ENCODE results near the gene TRIM7. TPM values are rescaled to one million over a fixed set of nuclear protein-coding genes. Genes with fewer than 3 reads are reported as not detected.
A peak's percentile ranks its signal among the peaks of the same experiment; 100 is the strongest.
"Not testable (repeated sequence)": the region's sequence is repeated elsewhere in the genome, so short reads cannot be mapped to it uniquely, and the experiment has no call there.

TRIM7 gene
- total and polyA plus RNA-seq, 9 of the 15 experiments (the other 6 are each of a cell fraction or from before 2014, with no cell fraction given) = 2.6 to 14.9 (median 8.9) TPM

DNA sequence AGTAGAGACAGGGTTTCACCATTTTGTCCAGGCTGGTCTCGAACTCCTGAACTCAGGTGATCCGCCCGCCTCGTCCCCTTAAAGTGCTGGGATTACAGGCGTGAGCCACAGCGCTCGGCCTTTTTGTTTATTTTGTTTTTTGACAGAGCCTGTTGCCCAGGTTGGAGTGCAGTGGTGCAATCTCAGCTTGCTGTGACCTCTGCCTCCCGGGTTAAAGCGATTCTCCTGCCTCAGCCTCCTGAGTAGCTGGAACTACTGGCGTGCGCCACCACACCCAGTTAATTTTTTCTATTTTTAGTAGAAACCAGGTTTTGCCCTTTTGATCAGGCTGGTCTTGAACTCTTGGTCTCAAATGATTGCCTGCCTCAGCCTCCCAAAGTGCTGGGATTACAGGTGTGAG lies 5.2 kb upstream of the TRIM7 start:
- DNase-seq (ENCODE audit: extremely low read depth in 1 of 4, low spot score in 3 of 4); H3K9me3 ChIP-seq (replicated peaks; ENCODE audit: control insufficient read depth, insufficient read depth, low read depth, low read length); H3K9me1 ChIP-seq (ENCODE audit: control insufficient read depth, insufficient read depth, low read length); H3K79me2 ChIP-seq (ENCODE audit: control insufficient read depth, insufficient read depth, low read length); FAIRE-seq; intact Hi-C loops (cut with micrococcal nuclease); H4K20me1 ChIP-seq (replicated peaks; ENCODE audit: control insufficient read depth, insufficient read depth, low read length); H3K9ac ChIP-seq (ENCODE audit: insufficient read depth in 1 of 2, low read depth in 2 of 2, low read length in 2 of 2); ATAC-seq; H2AFZ ChIP-seq (ENCODE audit: low read depth, low read length); in situ Hi-C loops (cut with MboI); H3K27me3 ChIP-seq (ENCODE audit: control insufficient read depth in 2 of 2, insufficient read depth in 2 of 2, low read length in 2 of 2); H3K36me3 ChIP-seq (ENCODE audit: control insufficient read depth, insufficient read depth, low read length); BruUV-seq (replicated peaks); H3K27ac ChIP-seq (ENCODE audit: extremely low read depth, low read depth, low read length); CTCF ChIA-PET (ENCODE audit: low intra/inter-chr PET ratio); H3K4me2 ChIP-seq (ENCODE audit: insufficient read depth, low read length); H3K4me3 ChIP-seq: not testable (repeated sequence)
- POLR2A ChIA-PET = interaction anchor here (1.1 to 1.5 kb wide), 2 partner anchors 10 to 26 kb away, joined by 4 read pairs; no protein-coding TSS in a partner anchor
- 47% methylated on average over 11 of the region's 11 CpGs for WGBS (ENCODE audit: insufficient coverage, low coverage, missing lambda C conversion rate)
- peaks cover 13 to 23% of the 10 kb centered on the region in 2 experiments; a peak in 4 of 5 replicates for H3K4me1 ChIP-seq (replicated peaks in 1 of 2; ENCODE audit: control insufficient read depth in 2 of 2, insufficient read depth in 2 of 2, low read length in 2 of 2)
- peak; percentile 12 to 13; a peak in 2 of 4 replicates for TF ChIP-seq KDM1A (IDR thresholded peaks at IDR 0.05)

DNA sequence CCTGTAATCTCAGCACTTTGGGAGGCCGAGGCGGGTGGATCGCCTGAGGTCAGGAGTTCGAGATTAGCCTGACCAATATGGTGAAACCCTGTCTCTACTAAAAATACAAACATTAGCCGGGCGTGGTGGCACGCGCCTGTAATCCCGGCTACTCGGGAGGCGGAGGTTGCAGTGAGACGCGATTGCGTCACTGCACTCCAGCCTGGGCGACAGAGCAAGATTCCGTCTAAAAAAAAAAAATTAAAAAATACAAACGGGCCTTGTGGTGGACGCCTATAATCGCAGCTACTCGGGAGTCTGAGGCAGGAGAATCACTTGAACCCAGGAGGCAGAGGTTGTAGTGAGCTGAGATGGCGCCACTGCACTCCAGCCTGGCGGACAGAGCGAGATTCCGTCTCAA lies 4.0 kb upstream of the TRIM7 start:
- H3K36me3 ChIP-seq (ENCODE audit: control insufficient read depth, insufficient read depth, low read length); intact Hi-C loops (cut with micrococcal nuclease); H3K9me1 ChIP-seq (ENCODE audit: control insufficient read depth, insufficient read depth, low read length); H3K4me2 ChIP-seq (ENCODE audit: insufficient read depth, low read length); ATAC-seq; H3K9me3 ChIP-seq (replicated peaks; ENCODE audit: control insufficient read depth, insufficient read depth, low read depth, low read length); FAIRE-seq; H4K20me1 ChIP-seq (replicated peaks; ENCODE audit: control insufficient read depth, insufficient read depth, low read length); H2AFZ ChIP-seq (ENCODE audit: low read depth, low read length); H3K79me2 ChIP-seq (ENCODE audit: control insufficient read depth, insufficient read depth, low read length); DNase-seq (ENCODE audit: extremely low read depth in 1 of 4, low spot score in 3 of 4); CTCF ChIA-PET (ENCODE audit: low intra/inter-chr PET ratio); H3K27me3 ChIP-seq (ENCODE audit: control insufficient read depth in 2 of 2, insufficient read depth in 2 of 2, low read length in 2 of 2); H3K9ac ChIP-seq (ENCODE audit: insufficient read depth in 1 of 2, low read depth in 2 of 2, low read length in 2 of 2); H3K27ac ChIP-seq (ENCODE audit: extremely low read depth, low read depth, low read length); BruUV-seq (replicated peaks); H3K4me3 ChIP-seq; in situ Hi-C loops (cut with MboI): not testable (repeated sequence)
- TF ChIP-seq, protein P1, sequence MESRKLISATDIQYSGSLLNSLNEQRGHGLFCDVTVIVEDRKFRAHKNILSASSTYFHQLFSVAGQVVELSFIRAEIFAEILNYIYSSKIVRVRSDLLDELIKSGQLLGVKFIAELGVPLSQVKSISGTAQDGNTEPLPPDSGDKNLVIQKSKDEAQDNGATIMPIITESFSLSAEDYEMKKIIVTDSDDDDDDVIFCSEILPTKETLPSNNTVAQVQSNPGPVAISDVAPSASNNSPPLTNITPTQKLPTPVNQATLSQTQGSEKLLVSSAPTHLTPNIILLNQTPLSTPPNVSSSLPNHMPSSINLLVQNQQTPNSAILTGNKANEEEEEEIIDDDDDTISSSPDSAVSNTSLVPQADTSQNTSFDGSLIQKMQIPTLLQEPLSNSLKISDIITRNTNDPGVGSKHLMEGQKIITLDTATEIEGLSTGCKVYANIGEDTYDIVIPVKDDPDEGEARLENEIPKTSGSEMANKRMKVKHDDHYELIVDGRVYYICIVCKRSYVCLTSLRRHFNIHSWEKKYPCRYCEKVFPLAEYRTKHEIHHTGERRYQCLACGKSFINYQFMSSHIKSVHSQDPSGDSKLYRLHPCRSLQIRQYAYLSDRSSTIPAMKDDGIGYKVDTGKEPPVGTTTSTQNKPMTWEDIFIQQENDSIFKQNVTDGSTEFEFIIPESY (CRISPR knock-in tag; IDR thresholded peaks at IDR 0.05) = 0 out of 2 replicates have a peak, but pooled peaks have one; percentile 27
- TF ChIP-seq CEBPG (CRISPR knock-in tag; IDR thresholded peaks at IDR 0.05) (0 out of 2 replicates have a peak, but pooled peaks have one; percentile 21), CEBPG (tag; conservative IDR thresholded peaks at IDR 0.05 in 1 of 2, IDR thresholded peaks at IDR 0.05 in 1 of 2) (0 out of 4 replicates have a peak, but pooled peaks of 1 of the 2 experiments have one; percentile 26), CEBPB (tag; IDR thresholded peaks at IDR 0.05) (peak; percentile 40)
- 80% methylated on average over 14 of the region's 24 CpGs for whole genome bisulfite sequencing (ENCODE audit: insufficient coverage, low coverage, missing lambda C conversion rate)
- peaks cover 24 to 25% of the 10 kb centered on the region in 2 experiments; a peak in 4 of 5 replicates for H3K4me1 ChIP-seq (replicated peaks in 1 of 2; ENCODE audit: control insufficient read depth in 2 of 2, insufficient read depth in 2 of 2, low read length in 2 of 2)
- POLR2A ChIA-PET = interaction anchor here (0.7 to 1.8 kb wide), 2 partner anchors 25 to 712 kb away, joined by 3 to 5 read pairs; no protein-coding TSS in a partner anchor
